Esophagus muscularis mucosa (tissue), 3 donors: Measurements from ENCODE around the gene SYNGAP1.

Experiments
- CTCF ChIP-seq, 3 experiments: fragments of 200-600 bp in 2 of 3; fragments of 450-650 bp in 1 of 3; sonication (generic) in 2 of 3; IDR thresholded peaks; one replicate each; pipeline ENCODE4 v1.5.1; 2017 to 2019; ENCODE audit warnings: antibody characterized with exemption in 3 of 3, mild to moderate bottlenecking in 2 of 3, moderate library complexity in 1 of 3
- EP300 ChIP-seq: sonication (generic); formaldehyde crosslinking; IDR thresholded peaks from one replicate; pipeline ENCODE4 v1.6.1; 2017; ENCODE audit warnings: antibody characterized with exemption

GRCh38 chr6:33452496-33452895, 32.6 kb downstream of the SYNGAP1 start:
- no peak for TF ChIP-seq CTCF (IDR thresholded peaks at IDR 0.05)
- no peak for TF ChIP-seq EP300
